PC-3 (cell line): ENCODE measurements around the gene ADGRL3.

Experiments
- CTCF ChIP-seq: fragments of 300-600 bp; sonication (generic); conservative IDR thresholded peaks from 2 replicates; pipeline ENCODE4 v1.5.1; 2017; ENCODE audit warnings: antibody characterized with exemption, low read depth, mild to moderate bottlenecking, low read length
- EZH2phosphoT487 ChIP-seq: fragments of 300-600 bp; sonication (generic); IDR thresholded peaks from 2 replicates; pipeline ENCODE4 v1.6.1; 2018; ENCODE audit warnings: mild to moderate bottlenecking, antibody characterized with exemption, low read length, borderline replicate concordance

DNA sequence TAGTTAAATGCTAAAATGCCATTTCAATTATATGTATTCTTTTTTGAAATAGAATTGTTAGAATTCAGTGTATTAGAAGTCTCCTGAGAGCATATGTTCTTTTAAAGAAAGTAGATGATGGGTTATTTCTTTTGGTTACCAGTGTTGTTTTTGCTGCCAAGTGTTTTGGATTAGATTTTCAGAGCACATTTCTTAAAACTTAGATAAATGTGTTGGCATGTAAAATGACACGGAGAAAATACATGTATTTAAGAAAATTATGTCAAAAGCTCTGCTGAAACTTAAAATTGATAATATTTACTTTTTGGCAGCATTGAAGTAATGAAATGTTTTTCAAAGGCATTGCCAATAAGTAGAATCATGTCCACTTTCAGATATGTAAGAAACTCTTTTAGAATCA, 379.7 kb downstream of the ADGRL3 start:
- TF ChIP-seq EZH2phosphoT487 (no peak), CTCF (no peak)
